Parathyroid adenoma (tissue), 2 donors: ENCODE measurements around the gene RLN3.
A peak's percentile ranks its signal among the peaks of the same experiment; 100 is the strongest.

Experiments used
- H2AFZ ChIP-seq: fragments of 300-600 bp; sonication (generic); one replicate; pipeline ENCODE4 v1.7.0; 2017; ENCODE audit warnings: antibody characterized with exemption, mild to moderate bottlenecking
- H3K27ac ChIP-seq: fragments of 300-600 bp; sonication (generic); one replicate; pipeline ENCODE4 v1.7.0; 2017
- H3K27me3 ChIP-seq: fragments of 300-600 bp; sonication (generic); one replicate; pipeline ENCODE4 v1.7.0; 2017; ENCODE audit warnings: low read length; ENCODE audit not compliant: control insufficient read depth, insufficient read depth
- H3K36me3 ChIP-seq: fragments of 300-600 bp; sonication (generic); one replicate; pipeline ENCODE4 v1.7.0; 2017; ENCODE audit warnings: low read length; ENCODE audit not compliant: control insufficient read depth, insufficient read depth
- H3K4me1 ChIP-seq: fragments of 300-600 bp; sonication (generic); one replicate; pipeline ENCODE4 v1.7.0; 2017; ENCODE audit warnings: control low read depth
- H3K4me2 ChIP-seq: fragments of 300-600 bp; sonication (generic); one replicate; pipeline ENCODE4 v1.7.0; 2017; ENCODE audit warnings: low read length
- H3K4me3 ChIP-seq: fragments of 300-600 bp; sonication (generic); one replicate; pipeline ENCODE4 v1.7.0; 2017; ENCODE audit warnings: low read depth, low read length
- H3K79me2 ChIP-seq: fragments of 300-600 bp; sonication (generic); one replicate; pipeline ENCODE4 v1.7.0; 2017; ENCODE audit warnings: control low read depth
- H3K9ac ChIP-seq: fragments of 300-600 bp; sonication (generic); one replicate; pipeline ENCODE4 v1.7.0; 2017; ENCODE audit warnings: mild to moderate bottlenecking
- H3K9me3 ChIP-seq: fragments of 300-600 bp; sonication (generic); one replicate; pipeline ENCODE4 v1.7.0; 2017; ENCODE audit warnings: low read length; ENCODE audit not compliant: control insufficient read depth
- TF ChIP-seq, protein P1 (sequence below): fragments of 300-600 bp; sonication (generic); IDR thresholded peaks from one replicate; pipeline ENCODE4 v1.7.0; 2017; ENCODE audit warnings: antibody characterized with exemption, mild to moderate bottlenecking
- donor health status: primary hyperparathyroidism.

Gene RLN3, protein sequence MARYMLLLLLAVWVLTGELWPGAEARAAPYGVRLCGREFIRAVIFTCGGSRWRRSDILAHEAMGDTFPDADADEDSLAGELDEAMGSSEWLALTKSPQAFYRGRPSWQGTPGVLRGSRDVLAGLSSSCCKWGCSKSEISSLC

DNA sequence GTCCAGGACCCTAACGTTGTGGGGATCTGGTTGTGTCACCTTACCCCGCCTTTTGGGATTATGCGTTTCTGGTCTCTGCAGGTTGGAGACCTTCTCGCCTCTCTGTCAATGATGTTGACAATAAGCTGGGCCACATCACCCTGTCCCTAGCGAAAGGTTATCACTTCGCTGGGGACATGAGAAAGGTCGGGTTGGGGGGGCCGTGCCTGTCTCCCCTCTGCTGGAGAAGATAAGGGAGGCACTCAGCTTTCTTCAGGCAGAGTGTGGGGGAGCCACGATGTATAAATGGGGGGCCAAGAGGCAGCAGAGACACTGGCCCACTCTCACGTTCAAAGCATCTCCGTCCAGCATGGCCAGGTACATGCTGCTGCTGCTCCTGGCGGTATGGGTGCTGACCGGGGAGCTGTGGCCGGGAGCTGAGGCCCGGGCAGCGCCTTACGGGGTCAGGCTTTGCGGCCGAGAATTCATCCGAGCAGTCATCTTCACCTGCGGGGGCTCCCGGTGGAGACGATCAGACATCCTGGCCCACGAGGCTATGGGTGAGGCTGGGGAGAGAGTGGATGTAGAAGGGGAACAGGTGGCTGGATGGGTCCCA is at the start of gene RLN3:
TSS of gene RLN3 (plus strand) at position 293 of the 595 bp plus-strand sequence. CDS start at position 350, 57 bp downstream.
- H3K4me3 ChIP-seq: no peak within 1 kb of the TSS

DNA sequence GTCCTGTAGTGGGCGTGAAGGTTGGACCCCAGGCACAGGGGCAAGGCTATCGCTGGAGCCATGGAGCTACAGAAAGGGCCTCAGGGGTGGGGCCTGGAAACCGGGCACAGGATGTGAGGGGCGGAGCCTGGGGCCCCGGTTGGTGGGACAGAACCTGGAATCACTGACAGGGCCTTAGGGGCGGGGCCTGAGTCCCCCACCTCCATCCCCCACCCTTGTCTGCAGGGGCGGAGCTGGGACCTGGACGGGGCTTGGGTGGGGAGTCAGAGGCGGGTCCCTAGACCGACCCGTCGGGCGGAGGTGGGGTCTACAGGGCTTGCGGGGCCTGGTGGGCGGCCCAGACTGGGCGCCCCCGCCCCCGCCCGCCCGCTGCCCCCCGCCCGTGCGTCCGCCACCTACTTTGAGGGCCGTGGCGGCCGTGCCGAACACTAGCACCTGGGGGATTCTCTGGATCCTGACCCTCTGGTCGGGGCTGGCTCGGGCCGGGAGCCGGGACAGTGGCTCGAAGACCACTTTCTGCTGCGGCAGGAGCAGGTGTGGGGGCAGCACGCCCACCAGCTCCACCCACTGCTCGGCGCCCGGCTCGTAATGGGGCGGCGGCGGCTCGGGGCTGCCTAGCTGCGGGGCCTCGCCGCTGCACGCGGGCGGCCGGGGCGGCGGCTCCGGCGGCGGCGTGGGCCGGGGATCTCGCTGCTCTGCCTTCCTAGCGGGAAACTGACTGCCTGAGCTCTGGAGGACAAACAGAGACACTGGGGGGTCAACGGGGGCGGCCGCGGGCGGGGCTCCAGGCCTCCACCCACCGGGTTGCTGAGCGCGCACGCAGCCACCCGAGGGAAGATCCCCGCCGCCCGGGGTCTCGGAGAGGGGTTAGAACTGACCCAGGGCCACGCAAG is 49.4 kb upstream of the RLN3 start:
- Histone ChIP-seq H3K36me3 (no peaks in the 10 kb centered on the region), H3K4me3 (peak overlapping the region; percentile 38), H3K9ac (no peak overlapping the region)

More for the DNA sequence above, at the start of gene RLN3:
- H3K9ac ChIP-seq: no peak within 1 kb of the TSS
- H3K36me3 ChIP-seq: no peaks in the 10 kb centered on the region
- no peaks in the 10 kb centered on the region for H3K79me2 ChIP-seq
- no peaks in the 10 kb centered on the region for H3K9me3 ChIP-seq
- no peak within 1 kb of the TSS for H3K27ac ChIP-seq
- peak within 1 kb of the TSS; percentile 5 for H2AFZ ChIP-seq
- no peaks in the 10 kb centered on the region for H3K27me3 ChIP-seq
- H3K4me1 ChIP-seq: peaks cover 4% of the 10 kb centered on the region
- no peak within 1 kb of the TSS for H3K4me2 ChIP-seq
- TF ChIP-seq, protein P1, sequence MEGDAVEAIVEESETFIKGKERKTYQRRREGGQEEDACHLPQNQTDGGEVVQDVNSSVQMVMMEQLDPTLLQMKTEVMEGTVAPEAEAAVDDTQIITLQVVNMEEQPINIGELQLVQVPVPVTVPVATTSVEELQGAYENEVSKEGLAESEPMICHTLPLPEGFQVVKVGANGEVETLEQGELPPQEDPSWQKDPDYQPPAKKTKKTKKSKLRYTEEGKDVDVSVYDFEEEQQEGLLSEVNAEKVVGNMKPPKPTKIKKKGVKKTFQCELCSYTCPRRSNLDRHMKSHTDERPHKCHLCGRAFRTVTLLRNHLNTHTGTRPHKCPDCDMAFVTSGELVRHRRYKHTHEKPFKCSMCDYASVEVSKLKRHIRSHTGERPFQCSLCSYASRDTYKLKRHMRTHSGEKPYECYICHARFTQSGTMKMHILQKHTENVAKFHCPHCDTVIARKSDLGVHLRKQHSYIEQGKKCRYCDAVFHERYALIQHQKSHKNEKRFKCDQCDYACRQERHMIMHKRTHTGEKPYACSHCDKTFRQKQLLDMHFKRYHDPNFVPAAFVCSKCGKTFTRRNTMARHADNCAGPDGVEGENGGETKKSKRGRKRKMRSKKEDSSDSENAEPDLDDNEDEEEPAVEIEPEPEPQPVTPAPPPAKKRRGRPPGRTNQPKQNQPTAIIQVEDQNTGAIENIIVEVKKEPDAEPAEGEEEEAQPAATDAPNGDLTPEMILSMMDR: no peak

DNA sequence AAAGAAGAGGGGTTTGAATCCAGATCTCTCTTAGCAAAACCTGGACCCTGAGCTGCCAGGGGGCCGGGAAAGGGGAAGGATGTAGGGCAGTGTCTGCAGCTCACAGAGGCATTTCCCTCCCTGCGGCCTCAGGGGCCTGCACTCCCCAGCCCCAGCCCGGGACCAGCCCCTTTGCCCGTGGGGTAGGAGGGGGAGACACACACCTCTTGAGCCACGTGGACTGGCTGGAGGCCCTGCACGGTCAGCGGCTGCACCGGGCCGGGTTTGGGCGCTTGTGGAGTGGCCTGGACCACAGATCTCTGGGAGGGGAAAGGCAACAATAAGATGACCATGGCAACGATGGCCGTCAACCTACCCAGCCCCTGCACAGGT is 48.7 kb upstream of the RLN3 start:
- peaks cover 49% of the 10 kb centered on the region for H3K4me1 ChIP-seq
- no peak overlapping the region for H3K9ac ChIP-seq
- no peaks in the 10 kb centered on the region for H3K27me3 ChIP-seq
- peak overlapping the region; percentile 38 for H3K4me3 ChIP-seq
- TF ChIP-seq, protein P1: no peak
- H3K27ac ChIP-seq: peak overlapping the region; percentile 40
- H3K36me3 ChIP-seq: no peaks in the 10 kb centered on the region
- H3K79me2 ChIP-seq: peaks cover 3% of the 10 kb centered on the region
- no peaks in the 10 kb centered on the region for H3K9me3 ChIP-seq
- H3K4me2 ChIP-seq: peak overlapping the region; percentile 70
- peak overlapping the region; percentile 42 for H2AFZ ChIP-seq

More for the DNA sequence above, 49.4 kb upstream of the RLN3 start:
- peaks cover 48% of the 10 kb centered on the region for H3K4me1 ChIP-seq
- no peak overlapping the region for H2AFZ ChIP-seq
- H3K4me2 ChIP-seq: peak overlapping the region; percentile 70
- no peak overlapping the region for H3K27ac ChIP-seq
- peaks cover 3% of the 10 kb centered on the region for H3K79me2 ChIP-seq
- H3K9me3 ChIP-seq: no peaks in the 10 kb centered on the region
- H3K27me3 ChIP-seq: no peaks in the 10 kb centered on the region
- TF ChIP-seq, protein P1: no peak

DNA sequence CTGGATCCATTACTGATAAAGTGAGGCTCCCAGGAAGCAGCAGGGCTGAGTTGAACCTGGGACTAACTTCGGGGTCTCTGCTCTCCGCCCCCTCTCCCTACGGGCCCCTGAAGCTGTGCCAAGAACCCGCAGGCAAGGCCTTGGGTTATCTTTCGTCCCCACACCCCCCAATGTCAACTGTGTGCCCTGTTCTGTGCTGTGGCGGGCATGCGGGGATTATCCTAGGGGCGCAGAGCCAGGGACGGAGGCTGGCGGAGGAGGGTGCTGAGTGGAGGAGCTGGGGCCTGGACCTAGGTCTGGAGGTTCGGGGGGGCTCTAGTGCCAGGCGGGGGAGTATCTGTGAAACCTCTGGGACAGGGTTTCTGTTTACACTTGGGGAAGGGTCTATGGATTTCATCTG is 48.3 kb upstream of the RLN3 start:
- no peaks in the 10 kb centered on the region for H3K9me3 ChIP-seq
- TF ChIP-seq, protein P1: no peak
- H3K4me1 ChIP-seq: peaks cover 49% of the 10 kb centered on the region
- H3K4me2 ChIP-seq: peak overlapping the region; percentile 70
- H2AFZ ChIP-seq: peak overlapping the region; percentile 42
- no peaks in the 10 kb centered on the region for H3K36me3 ChIP-seq
- no peak overlapping the region for H3K9ac ChIP-seq
- H3K79me2 ChIP-seq: peaks cover 3% of the 10 kb centered on the region
- no peaks in the 10 kb centered on the region for H3K27me3 ChIP-seq
- peak overlapping the region; percentile 38 for H3K4me3 ChIP-seq
- H3K27ac ChIP-seq: peak overlapping the region; percentile 40
